Left lobe of liver (tissue), 2 donors: ENCODE results near the gene COL19A1. TPM values are rescaled to one million over a fixed set of nuclear protein-coding genes. Genes with fewer than 3 reads are reported as not detected.
"Not testable (repeated sequence)": the region's sequence is repeated elsewhere in the genome, so short reads cannot be mapped to it uniquely, and the experiment has no call there.

Experiments used
- ATAC-seq: fragments of 200-7000 bp; cut with Tn5 transposase; one replicate; pipeline ENCODE4 v1.9.1; 2020; ENCODE audit warnings: mild to moderate bottlenecking, moderate library complexity
- DNase-seq: peaks from one replicate; pipeline ENCODE4 v3.0.0-alpha.2; 2020; ENCODE audit warnings: low spot score
- total RNA-seq: library from RNA; stranded (reverse); gene quantifications from one replicate; pipeline ENCODE4 v1.2.1, GENCODE V29; 2021
- donor health status: DM: no; HTN: no; CAD: no; lungs with moderate emphysema.
- donor health status: DM: no; HTN: yes; CAD: no.

The COL19A1 gene
- total RNA-seq, 1 donor from 2014 or later = 0.10 TPM

DNA sequence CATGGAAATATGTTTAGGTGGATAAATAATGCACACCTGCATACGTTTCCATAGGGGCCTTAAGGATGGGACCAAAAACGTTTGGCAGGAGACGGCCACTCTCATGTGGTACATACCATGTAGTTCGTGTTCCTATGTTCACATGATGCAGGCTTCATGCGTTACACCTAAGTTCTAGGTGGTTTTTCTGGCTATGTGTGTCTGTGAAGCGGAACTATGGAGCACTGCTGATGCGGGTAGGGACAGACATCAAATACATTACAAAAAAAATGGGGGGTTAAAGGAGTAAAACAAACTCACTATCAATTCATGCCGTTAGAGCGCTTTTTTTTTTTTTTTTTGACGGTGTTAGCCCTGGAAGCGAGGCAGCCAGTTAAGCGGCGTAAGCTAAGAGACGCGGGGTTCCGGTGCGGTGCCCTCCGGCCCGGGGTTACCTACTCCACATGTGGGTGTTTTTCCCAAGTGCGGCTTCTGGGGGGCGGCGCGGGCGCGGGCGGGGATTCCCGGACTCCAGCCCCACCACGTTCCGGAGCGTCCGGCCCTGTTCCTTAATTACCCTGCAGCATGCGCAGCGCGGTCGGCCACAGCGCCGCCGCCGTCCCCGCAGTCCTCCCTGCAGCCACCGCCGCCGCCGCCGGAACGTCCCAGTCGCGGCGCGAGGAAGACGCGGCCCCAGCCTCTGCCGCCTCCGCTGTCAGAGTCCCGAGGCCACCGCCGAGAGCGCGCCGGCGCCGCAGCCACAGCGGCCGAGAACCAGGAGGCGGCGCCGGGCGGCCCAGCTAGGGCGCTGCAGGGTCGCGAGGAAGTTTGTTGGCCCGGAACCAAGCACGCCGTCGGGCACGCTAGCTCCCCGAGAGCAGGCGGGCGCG is 648 bp downstream of the COL19A1 start:
- DNase-seq (peak; percentile 72), ATAC-seq (peak; percentile 92)

DNA sequence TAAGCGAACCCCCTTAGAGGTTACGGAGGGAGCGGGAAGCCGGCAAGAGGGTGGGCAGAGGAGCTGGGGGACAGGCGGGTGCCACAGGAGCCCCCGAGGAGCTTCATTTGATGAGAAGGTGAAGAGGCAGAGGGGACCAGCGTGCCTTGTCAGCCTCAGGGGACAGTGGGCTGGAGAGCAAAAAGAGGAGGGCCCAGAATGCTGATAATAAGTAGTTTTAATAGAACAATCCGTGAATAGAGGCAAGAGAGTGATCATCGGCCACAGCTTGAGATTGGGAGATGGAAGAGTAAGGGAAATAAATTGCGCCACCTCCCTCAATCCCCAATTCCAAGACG is 1.3 kb downstream of the COL19A1 start:
- ATAC-seq (peak; percentile 28), DNase-seq (no peak)

DNA sequence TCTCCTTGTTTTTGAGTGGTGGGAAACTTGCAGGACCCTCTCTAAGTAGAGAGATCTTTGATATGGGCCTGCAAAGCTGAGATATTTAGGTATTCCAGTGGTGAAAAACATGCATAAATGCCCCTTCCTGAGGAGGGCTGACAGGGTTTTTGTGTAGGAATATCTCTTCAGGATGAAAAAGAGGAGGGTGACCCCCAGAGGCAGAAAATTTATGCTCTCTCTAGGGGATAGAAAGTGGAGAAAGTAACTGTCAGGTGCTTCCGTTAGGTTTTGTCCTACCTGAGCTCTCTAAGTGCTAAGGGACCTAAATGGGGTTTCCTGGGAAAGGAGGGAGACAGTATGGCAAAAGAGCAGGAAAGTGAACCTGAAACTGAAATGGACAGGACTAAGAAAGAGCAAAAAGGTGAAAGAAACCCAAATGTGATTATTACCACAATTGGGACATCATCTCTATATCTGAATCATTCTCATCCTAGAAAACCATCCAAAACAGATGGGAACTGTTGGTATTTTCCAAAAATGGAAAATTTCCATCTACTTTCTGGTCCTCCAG is 2.0 kb downstream of the COL19A1 start:
- DNase-seq (no peak), ATAC-seq (peak; percentile 39)

DNA sequence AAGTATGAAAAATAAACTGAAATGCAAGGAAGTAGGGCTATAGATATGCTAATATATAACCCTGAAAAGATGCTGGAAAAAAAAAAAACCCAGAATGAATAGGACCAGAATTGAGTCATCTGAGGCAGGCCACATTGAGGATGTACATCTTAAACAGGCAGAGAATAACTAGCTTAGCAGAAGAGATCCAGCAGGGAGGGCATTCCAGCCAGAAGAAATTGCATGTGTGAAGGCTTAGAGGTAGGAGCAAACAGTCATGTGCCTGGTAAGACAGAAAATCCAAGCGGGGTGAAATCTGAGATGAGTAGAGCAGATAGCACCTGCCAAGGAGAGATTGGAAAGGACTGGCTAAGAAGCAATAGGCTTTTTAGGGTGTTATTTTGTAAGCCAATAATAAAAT is 2.6 kb downstream of the COL19A1 start:
- no peak for ATAC-seq

DNA sequence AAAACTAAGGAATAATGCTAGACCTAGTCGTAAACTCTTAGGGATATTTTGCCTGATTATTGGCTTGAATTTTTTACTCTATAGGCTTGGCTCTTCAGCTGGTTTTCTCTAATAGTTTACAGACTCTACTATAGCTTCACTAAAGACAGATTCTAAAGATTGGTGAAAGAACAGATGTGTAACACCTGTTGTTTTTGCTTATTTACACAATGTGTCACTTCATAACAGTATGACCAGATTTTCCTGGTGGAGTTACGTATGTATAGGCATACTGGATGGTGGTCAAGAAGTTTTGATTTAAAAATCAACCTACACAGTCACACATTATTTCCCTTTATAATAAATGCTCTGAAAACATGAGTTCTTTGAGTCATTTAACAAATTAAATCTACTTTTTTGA is 4.8 kb downstream of the COL19A1 start:
- ATAC-seq (no peak), DNase-seq (no peak)

More for the DNA sequence above, 2.6 kb downstream of the COL19A1 start:
- DNase-seq = no peak

DNA sequence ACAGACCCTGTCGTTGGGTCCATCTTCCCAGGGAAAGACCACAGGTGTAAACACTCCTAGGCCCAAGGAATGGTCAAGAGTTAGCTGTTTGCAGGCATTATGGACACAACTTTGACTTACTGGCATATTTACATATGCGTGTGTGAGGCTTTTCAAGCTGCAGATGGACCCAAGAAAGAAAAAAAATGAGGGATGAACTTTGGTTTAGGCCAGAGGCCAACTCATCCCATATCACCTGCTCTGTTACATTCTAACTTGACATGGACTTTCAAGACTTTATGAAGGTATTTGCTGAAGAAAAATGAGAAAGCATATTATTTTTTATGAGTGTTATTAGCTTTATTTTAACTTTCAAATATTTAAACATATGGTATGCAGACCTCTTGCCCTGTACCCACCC is 6.9 kb downstream of the COL19A1 start:
- ATAC-seq = no peak
- DNase-seq = no peak

DNA sequence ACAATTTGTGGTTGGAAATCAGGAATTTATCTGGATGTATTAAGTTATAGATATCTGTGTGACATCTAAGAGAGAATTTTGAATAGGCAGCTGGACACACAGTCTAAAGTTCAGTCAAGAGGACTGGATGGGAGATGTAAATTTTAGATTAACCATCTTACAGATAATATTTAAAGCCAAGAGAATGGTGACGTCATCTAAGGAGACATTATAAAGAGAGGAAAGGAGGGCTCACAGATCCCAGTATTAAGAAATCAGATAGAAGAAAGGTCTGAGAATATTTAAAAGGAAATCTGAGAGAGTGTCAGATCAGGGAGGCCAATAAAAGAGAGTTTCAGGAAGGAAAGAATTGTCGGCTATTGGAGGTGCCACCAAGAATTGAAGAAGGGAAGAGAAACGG is 9.4 kb downstream of the COL19A1 start:
- no peak for ATAC-seq
- no peak for DNase-seq

DNA sequence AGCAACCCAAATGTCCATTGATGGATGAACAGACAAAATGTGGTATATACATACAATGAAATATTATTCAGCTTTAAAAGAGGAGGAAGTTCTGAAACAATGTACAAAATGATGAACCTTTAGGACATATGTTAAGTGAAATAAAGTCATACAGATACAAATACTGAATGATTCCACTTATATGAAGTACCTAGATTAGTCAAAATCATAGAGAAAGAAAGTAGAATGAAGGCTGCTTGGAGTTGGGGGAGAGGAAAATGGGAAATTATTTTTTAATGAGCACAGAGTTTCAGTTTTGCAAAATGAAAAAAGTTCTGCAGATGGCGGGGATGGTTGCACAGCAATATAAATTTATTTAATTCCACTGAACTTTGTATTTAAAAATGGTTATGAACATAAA is 12.4 kb downstream of the COL19A1 start:
- DNase-seq (no peak), ATAC-seq (no peak)

DNA sequence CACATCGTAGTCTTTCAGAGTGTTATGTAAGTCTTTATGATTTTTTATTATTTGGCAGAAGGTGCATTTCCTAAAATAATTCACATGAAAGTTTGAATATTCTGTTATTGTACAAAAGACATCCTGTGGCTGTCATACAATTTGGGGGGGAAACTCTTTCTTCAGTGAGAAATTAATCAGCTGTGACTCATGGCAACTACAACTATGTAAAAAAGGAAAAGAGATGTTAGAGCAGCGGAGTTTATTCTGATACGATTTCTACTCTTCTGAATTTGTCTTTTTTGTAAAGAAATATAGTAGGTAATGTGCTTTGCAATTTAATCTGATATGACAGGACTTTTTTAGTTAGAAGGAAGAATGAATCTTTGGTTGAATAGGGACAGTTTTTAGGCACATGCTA is 14.2 kb downstream of the COL19A1 start:
- no peak for ATAC-seq
- no peak for DNase-seq

DNA sequence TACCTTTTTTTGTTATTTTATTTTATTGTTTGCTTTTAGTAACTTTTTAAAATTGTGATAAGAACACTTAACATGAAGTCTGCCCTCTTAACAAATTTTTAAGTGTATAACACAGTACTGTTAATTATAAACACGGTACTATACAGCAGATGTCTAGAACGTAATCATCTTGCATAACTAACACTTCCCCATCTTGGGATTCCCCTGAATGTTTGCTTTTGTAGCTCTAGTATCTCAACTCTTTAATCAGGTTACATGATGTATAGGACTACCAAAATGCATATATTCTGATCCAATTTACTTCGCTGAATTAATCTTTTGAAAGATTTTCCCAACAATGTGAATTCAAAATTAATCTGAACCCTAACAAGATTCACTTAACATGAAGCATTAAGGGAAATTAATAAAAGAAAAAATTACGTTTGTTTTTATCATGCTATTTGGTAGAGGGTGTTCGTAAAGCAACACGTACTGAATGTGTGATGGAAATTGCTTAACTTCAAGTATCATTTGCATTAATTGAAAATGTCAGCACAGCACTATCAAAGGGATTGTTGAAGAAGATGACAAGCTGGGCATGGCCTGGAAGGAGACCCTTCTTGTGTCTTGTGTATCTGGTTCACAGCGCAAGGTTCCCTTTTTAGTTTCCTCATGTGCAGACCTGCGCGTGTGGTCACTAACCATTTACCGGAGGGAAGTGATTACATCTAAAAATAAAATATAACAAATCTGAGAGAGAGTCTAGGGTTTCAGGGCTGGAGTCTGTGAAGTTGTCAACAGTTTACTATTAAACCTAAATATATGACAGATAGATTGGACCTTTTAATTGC is 15.2 kb downstream of the COL19A1 start:
- ATAC-seq (no peak), DNase-seq (no peak)

DNA sequence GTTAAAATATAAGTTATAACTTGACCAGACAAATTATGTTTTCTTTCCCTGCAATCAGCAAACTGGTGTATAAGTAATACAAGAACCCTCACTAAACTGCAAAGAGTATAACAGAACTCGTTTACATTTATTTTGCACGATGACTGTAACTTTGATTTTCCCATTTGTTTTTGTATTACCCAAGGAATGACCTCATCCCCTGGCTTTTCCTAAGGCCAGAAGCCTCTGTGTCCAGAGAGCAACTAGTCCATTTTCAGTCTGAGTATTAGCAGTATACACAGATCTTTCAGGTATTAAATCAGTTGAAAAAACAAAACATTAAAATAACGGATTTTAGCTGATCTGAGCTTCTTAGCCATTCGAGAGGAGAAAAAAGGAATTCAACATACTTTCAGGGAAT is 17.2 kb downstream of the COL19A1 start:
- ATAC-seq (no peak), DNase-seq (no peak)

DNA sequence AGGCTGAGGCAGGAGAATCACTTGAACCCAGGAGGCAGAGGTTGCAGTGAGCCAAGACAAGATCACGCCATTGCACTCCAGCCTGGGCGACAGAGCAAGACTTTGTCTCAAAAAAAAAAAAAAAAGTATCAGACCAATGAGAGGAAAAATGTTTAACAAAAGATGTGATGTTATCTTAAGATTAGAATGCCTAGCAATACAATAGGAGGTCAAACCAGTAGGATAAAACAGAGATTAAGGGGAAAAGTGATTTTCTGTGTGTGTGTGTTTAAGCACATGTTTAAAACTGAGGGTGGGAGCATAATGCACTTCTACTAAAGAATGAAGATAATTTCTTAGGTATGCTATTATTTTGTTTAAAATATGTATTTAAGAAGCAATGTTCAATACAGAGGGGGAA is 17.9 kb downstream of the COL19A1 start:
- DNase-seq (no peak), ATAC-seq (no peak)

DNA sequence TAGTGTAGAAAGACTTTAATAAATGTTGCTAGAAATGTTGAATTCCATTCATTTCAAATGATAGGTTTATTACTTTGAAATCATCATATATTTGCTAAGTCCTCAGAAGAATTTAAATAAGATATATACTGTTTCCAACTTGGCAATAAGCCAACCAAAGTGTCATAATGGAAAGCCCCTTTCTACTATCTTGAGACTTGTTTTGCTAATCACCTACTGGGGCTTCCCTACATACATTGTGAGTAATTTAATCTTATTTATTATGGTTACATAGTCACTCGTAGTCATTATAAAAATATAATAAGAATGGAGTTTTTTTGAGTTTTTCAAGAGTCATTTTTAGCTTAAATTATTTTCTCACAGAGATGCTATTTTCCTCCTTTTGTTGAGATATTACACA is 20.7 kb downstream of the COL19A1 start:
- no peak for ATAC-seq

DNA sequence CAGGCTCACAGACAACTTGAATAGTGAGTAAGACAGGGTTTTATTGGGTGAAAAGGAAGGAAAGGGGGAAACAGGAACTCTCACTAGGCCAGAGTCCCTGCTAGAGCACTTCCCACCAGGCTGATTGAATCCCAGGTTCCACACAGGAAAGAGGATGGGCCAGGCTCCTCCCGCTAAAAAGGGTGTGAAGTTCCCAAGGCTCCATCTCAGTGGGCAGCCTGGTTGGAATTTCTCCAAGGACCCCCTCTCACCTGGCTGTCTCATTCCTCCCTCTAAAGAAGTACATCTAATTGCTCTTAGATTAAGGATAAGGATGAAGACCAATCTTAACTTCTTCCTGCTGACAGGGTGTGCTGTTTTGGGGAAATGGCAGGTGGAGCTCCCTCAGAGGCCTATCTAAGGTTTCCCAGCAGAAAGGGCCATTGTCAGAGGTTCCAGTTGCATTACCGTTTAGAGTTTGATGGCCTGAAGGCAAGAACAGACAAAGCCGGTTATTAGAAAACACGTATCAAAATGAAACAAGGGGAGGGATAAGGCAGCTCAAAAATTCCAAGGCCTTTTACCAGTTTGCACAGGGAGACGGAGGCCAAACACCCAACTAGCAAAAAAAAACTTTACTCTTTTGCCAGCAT is 21.5 kb downstream of the COL19A1 start:
- DNase-seq (no peak), ATAC-seq (no peak)

More for the DNA sequence above, 20.7 kb downstream of the COL19A1 start:
- DNase-seq = no peak

DNA sequence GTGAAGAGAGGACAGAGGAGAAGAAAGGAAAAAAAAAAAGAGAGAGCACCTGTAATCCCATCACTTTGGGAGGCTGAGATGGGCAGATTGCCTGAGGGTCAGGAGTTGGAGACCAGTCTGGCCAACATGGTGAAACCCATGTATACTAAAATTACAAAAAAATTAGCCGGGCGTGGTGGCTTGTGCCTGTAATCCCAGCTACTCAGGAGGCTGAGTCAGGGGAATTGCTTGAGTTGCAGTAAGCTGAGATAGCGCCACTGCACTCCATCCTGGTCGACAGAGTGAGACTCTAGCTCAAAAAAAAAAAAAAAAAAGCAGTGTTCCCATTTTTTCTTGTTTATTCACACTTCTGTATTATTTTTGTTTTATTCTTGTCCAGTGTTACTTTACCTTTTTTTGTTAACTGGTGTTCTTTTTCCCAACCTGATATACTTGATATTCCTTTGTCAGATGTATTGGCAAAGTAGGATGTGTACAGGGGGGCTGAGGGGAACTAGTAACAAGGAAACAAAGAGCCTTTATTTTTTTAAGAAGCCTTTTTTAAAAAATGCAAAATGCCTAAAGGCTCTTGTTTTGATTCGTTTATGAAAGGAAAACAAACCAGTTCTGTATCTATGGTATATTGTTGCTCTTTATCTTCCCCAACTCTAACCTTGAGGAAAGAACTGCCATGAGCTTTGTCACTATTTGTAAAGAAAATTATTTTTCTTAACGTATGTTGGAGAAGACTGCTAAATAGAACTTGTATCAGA is 22.3 kb downstream of the COL19A1 start:
- DNase-seq (no peak), ATAC-seq (no peak)

DNA sequence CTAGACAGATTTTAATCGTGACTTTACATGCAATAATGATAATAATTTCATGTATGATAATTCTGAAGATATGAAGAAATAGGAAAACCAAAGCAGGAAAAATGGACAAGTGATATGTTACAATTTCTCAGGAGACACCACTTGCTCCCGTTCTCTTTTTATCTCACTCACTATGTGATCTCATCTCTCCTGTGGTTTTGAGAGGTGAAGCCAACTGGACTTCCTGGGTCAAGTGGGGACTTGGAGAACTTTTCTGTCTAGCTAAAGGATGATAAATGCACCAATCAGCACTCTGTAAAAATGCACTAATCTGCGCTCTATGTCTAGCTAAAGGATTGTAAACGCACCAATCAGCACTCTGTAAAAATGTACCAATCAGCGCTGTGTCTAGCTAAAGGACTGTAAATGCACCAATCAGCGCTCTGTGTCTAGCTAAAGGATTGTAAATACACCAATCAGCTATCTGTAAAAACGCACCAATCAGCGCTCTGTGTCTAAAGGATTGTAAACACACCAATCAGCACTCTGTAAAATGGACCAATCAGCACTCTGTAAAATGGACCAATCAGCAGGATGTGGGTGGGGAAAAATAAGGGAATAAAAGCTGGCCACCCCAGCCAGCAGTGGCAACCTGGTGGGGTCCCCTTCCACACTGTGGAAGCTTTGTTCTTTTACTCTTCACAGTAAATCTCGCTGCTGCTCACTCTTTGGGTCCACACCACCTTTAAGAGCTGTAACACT is 23.0 kb downstream of the COL19A1 start:
- not testable (repeated sequence) for DNase-seq, ATAC-seq

DNA sequence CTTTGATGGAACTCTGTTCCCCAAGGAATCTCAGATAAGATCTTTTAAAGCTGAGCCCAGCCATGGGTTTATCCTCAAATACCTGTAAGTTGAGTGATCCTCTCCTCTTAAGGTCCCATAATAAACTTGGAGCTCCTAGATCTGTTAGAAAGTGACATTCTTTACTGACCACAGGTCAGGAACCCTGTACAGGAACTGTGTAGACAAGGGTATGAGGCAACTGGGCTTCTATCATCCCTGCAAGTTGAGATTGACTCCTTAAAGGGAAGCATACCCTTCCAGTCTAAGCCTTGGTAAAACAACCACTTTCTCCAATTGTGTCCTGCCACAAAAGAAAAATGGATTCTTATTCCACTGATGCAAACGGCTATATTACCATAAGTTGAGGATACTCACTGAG is 26.2 kb downstream of the COL19A1 start:
- not testable (repeated sequence) for DNase-seq, ATAC-seq

DNA sequence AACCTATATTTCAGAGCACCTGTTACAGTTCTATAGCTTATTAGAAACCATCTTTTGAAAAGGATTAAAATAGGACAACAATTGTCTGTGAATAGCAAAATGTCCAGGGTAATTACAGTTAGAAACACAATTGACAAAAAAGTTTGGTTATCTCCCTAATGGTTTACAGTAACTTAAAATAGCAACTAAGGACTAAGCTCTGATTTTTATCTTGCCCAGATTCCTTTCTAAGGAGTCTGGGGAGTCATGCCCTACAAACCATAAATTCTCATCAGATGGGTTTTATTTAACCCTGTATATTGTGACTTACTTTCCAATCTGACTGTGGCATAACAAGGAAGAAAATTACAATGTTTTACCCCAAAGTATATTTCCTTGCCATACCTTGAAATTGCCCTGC is 26.9 kb downstream of the COL19A1 start:
- not testable (repeated sequence) for ATAC-seq, DNase-seq

DNA sequence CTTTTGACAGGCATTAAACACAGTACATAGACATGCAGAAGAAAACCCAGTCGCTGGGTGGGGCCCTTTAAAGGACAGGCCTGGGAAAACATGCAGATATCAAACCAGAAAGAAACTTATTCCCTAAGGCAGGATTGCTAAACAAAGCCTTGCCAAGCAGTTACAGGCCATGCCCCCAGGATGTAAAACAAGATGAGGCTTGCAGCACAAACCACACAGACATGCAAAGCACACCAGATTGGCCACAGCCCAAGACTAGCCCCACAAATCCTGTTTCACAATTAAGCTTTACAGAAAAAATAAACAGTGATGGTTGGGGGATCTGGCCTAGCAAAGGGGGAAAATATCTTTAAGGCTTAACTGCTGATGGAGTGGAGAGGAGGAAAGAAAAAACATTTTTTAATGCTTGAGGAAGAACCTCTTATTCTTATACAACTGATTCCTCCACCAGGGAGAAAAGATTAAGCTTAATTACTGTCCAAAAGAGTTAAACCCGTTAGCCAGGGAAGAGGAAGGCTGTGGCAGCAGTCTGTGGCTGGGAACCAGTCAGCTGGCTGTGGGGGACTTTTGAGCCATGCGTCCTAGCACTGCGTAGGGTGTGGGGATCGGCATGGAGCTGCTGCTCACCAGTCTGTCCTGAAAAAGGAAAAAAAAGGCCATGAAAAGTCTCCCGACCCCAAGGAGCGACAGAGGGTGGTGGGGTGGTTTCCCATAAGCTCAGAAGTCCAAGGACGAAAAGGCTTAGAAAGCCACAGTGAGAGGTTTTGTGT is 28.4 kb downstream of the COL19A1 start:
- no peak for DNase-seq
- no peak for ATAC-seq
